Glomerular endothelial cell (primary cell): ENCODE data around the gene SLCO2B1. TPM values are rescaled to one million over a fixed set of nuclear protein-coding genes. Genes with fewer than 3 reads are reported as not detected.

Experiments used
- DNase-seq: peaks from one replicate; pipeline ENCODE4 v3.0.0-alpha.2; 2011; ENCODE audit warnings: low read depth, low spot score; ENCODE audit errors: extremely low read depth
- total RNA-seq: library from RNA; depleted of rRNA; stranded (reverse); fragments of >200 nt; gene quantifications from 2 replicates; pipeline ENCODE4 v1.2.3, GENCODE V29; 2015

Gene SLCO2B1
- total RNA-seq, 1 donor from 2014 or later = 5.4 TPM

- DNase-seq = no peak
Observed at GRCh38 chr11:75245356-75246005, 94.6 kb downstream of the SLCO2B1 start.

DNA sequence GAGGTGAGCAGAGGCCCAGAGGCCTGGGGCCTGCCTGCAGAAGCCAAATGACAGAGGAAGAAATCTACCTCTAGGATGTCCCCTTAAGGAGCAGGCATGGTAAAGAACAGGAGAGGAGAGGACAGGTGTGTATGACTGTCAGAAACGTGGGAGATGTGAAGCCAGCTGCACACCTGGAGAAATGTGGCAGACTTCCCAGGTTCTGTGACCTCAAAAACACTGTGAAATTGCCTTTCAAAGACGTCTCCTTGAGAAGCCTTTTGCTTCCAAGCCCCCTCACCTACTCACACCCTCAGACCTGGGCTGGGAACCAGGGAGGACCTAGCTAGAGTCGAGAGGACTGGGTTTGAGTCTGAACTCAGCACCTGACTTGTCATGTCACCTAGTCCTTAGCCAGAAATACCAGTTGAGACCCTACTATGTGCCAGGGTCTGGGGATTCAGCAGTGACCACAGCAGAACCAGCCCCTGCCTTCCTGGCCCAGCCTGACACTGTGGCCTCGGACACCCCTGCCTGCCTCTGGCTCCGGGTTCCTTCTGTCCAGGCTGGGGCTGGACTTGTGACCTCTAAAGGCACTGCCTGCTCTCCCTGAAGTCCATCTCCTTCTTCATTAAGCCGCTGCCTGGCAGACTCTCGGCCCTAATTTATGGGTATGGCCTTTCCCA, 95.2 kb downstream of the SLCO2B1 start:
- no peak for DNase-seq

DNA sequence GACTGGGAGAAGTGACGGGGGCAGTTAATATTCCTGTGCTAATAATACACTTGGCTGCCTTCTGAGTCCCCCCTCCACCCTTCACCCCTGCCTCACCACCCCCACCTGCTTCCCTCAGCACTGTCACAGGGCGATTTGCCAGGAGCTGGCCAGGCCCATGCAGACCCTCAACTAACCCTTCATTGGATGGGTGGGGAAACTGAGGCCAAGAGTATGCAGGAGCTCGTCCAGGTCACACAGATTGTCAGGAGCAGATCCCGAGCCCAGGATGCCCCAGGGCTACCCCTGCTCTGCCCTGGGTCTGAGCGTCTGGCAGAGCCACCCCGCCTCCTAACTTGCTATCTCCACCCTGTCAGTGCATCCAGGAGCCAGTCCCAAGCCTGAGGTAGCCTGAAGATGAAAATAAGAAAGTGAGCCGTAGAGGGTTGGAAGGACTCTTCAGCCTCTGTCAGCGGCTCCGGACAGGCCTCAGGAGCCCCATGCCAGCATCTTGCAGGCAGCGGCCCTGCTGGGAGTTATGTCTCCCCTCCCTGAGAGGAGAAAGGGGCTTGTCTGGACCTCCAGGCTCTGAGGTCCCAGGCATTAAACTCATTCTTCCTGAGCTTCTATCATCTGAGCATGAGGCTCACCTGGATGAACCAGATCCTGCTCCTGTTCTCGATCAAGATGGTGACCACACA, 95.9 kb downstream of the SLCO2B1 start:
- no peak for DNase-seq

- DNase-seq = no peak
Observed at GRCh38 chr11:75248924-75249256, 98.0 kb downstream of the SLCO2B1 start.

- DNase-seq = no peak
Observed at GRCh38 chr11:75249704-75250103, 98.8 kb downstream of the SLCO2B1 start.

GRCh38 chr11:75254326-75254725, 103.4 kb downstream of the SLCO2B1 start:
- DNase-seq = no peak

Other genes starting within 250 kb of the SLCO2B1 start
- 8.3 and 17.0 TPM in 2 replicates for gene XRRA1, start 202.0 kb upstream of the SLCO2B1 start, total RNA-seq
- gene SPCS2, start 201.8 kb upstream of the SLCO2B1 start, total RNA-seq = 50.9 and 53.2 TPM in 2 replicates
- gene NEU3, start 162.2 kb upstream of the SLCO2B1 start, total RNA-seq = 5.3 and 8.9 TPM in 2 replicates
- gene OR2AT4, start 54.2 kb upstream of the SLCO2B1 start, total RNA-seq = not detected in 2 replicates
- 1.3 and 1.6 TPM in 2 replicates for gene TPBGL, start 89.7 kb downstream of the SLCO2B1 start, total RNA-seq
- gene ARRB1, start 200.6 kb downstream of the SLCO2B1 start, total RNA-seq = 142 and 224 TPM in 2 replicates
- gene RPS3, start 248.4 kb downstream of the SLCO2B1 start, total RNA-seq = 1,563 and 2,693 TPM in 2 replicates